NB4 (cell line): ENCODE results near the gene WRNIP1.

ENCODE experiments used
- DNase-seq: peaks from one replicate; pipeline ENCODE4 v3.0.0; 2010; ENCODE audit warnings: low read depth
- H3K4me3 ChIP-seq: one replicate; pipeline ENCODE4 v1.5.1; 2011; ENCODE audit warnings: mild to moderate bottlenecking, low read depth, low read length, moderate library complexity
- CTCF ChIP-seq: IDR thresholded peaks from one replicate; pipeline ENCODE4 v1.5.1; 2012; ENCODE audit warnings: low read depth, low read length
- MAX ChIP-seq: IDR thresholded peaks from 2 replicates; pipeline ENCODE4 v1.6.1; 2011; ENCODE audit warnings: low read depth, low read length
- MYC ChIP-seq: IDR thresholded peaks from 2 replicates; pipeline ENCODE4 v1.6.1; 2011; ENCODE audit warnings: low read depth, low read length
- POLR2A ChIP-seq: IDR thresholded peaks from 2 replicates; pipeline ENCODE4 v1.6.1; 2011; ENCODE audit warnings: mild to moderate bottlenecking; ENCODE audit not compliant: insufficient read length; ENCODE audit errors: extremely low read depth

Gene WRNIP1

GRCh38 chr6:2755456-2755855 lies 9.7 kb upstream of the WRNIP1 start:
- TF ChIP-seq CTCF (no peak), MYC (no peak), MAX (no peak), POLR2A (no peak)
- no peak overlapping the region for H3K4me3 ChIP-seq
- no peak for DNase-seq

GRCh38 chr6:2756241-2756640 lies 9.0 kb upstream of the WRNIP1 start:
- no peak overlapping the region for H3K4me3 ChIP-seq
- TF ChIP-seq POLR2A (no peak), CTCF (no peak), MYC (no peak), MAX (no peak)
- no peak for DNase-seq

GRCh38 chr6:2756687-2757224 lies 8.4 kb upstream of the WRNIP1 start:
- no peak overlapping the region for H3K4me3 ChIP-seq
- TF ChIP-seq CTCF (no peak), POLR2A (no peak), MYC (no peak), MAX (no peak)
- DNase-seq, result no peak

GRCh38 chr6:2758980-2759379 lies 6.2 kb upstream of the WRNIP1 start:
- TF ChIP-seq MAX, result no peak
- no peak for TF ChIP-seq MYC
- no peak for TF ChIP-seq CTCF
- no peak for TF ChIP-seq POLR2A
- DNase-seq, result no peak

GRCh38 chr6:2760882-2761842 lies 4.0 kb upstream of the WRNIP1 start:
- TF ChIP-seq CTCF (peak; percentile 35), POLR2A (no peak)
- DNase-seq, result peak; percentile 43
- no peak overlapping the region for H3K4me3 ChIP-seq

More at GRCh38 chr6:2758980-2759379, 6.2 kb upstream of the WRNIP1 start:
- H3K4me3 ChIP-seq, result no peak overlapping the region

- H3K4me3 ChIP-seq, result peak overlapping the region; percentile 74
- peak; percentile 60 for DNase-seq
Observed at GRCh38 chr6:2762868-2763267, 2.3 kb upstream of the WRNIP1 start.
